Hepatocyte (in vitro differentiated cells): Measurements from ENCODE around the gene RTTN. TPM values are rescaled to one million over a fixed set of nuclear protein-coding genes. Genes with fewer than 3 reads are reported as not detected.
A peak's percentile ranks its signal among the peaks of the same experiment; 100 is the strongest.

Experiments used
- DNase-seq: peaks from one replicate; pipeline ENCODE4 v3.0.0-alpha.2; 2016; ENCODE audit warnings: low spot score
- H2AFZ ChIP-seq: fragments of 200-600 bp; sonication (generic); 2 replicates; pipeline ENCODE4 v1.6.0; 2016; ENCODE audit warnings: antibody characterized with exemption, mild to moderate bottlenecking
- H3K27ac ChIP-seq: fragments of 200-600 bp; sonication (generic); 2 replicates; pipeline ENCODE4 v1.5.1; 2016; ENCODE audit warnings: mild to moderate bottlenecking
- H3K27me3 ChIP-seq: fragments of 200-600 bp; sonication (generic); 2 replicates; pipeline ENCODE4 v1.6.1; 2016
- H3K36me3 ChIP-seq: fragments of 200-600 bp; sonication (generic); replicated peaks from 2 replicates; pipeline ENCODE4 v1.5.1; 2016; ENCODE audit warnings: low read depth; ENCODE audit not compliant: insufficient read depth
- H3K4me1 ChIP-seq: fragments of 200-600 bp; sonication (generic); 2 replicates; pipeline ENCODE4 v1.5.1; 2016; ENCODE audit warnings: mild to moderate bottlenecking, moderate library complexity; ENCODE audit not compliant: insufficient read depth
- H3K4me2 ChIP-seq: fragments of 200-600 bp; sonication (generic); 2 replicates; pipeline ENCODE4 v1.6.0; 2016
- H3K4me3 ChIP-seq: fragments of 200-600 bp; sonication (generic); 2 replicates; pipeline ENCODE4 v1.5.1; 2016; ENCODE audit warnings: mild to moderate bottlenecking
- H3K79me2 ChIP-seq: fragments of 200-600 bp; sonication (generic); 2 replicates; pipeline ENCODE4 v1.6.0; 2017; ENCODE audit warnings: mild to moderate bottlenecking
- H3K9me2 ChIP-seq: fragments of 200-600 bp; sonication (generic); replicated peaks from 2 replicates; pipeline ENCODE4 v1.6.0; 2017; ENCODE audit warnings: mild to moderate bottlenecking; ENCODE audit not compliant: insufficient read depth
- H3K9me3 ChIP-seq: fragments of 200-600 bp; sonication (generic); 2 replicates; pipeline ENCODE4 v1.5.1; 2016; ENCODE audit warnings: low read depth, mild to moderate bottlenecking
- H4K20me1 ChIP-seq: fragments of 200-600 bp; sonication (generic); 2 replicates; pipeline ENCODE4 v1.6.0; 2016; ENCODE audit warnings: mild to moderate bottlenecking; ENCODE audit not compliant: insufficient read depth, poor library complexity, severe bottlenecking
- EZH2 ChIP-seq: fragments of 200-600 bp; sonication (generic); IDR thresholded peaks from 2 replicates; pipeline ENCODE4 v1.6.1; 2016; ENCODE audit warnings: antibody characterized with exemption, mild to moderate bottlenecking, borderline replicate concordance
- EZH2phosphoT487 ChIP-seq: fragments of 200-600 bp; sonication (generic); IDR thresholded peaks from one replicate; pipeline ENCODE4 v1.6.1; 2018; ENCODE audit warnings: antibody characterized with exemption, mild to moderate bottlenecking, low read depth, moderate library complexity; ENCODE audit not compliant: unreplicated experiment, severe bottlenecking
- WGBS: methylation state at CpG from one replicate; pipeline ENCODE4 v1.1.6; 2016; ENCODE audit warnings: low lambda C conversion rate; ENCODE audit errors: missing lambda C conversion rate; 5-methylcytosine and 5-hydroxymethylcytosine counted together
- polyA plus RNA-seq: library from polyadenylated mRNA; unstranded; fragments of >200 nt; fragmentation: Nextera tagmentation; extraction: Ambion mirVana; gene quantifications from 2 replicates; pipeline ENCODE4 v1.2.1, GENCODE V29; 2016
- total RNA-seq: library from RNA; depleted of rRNA; stranded (reverse); fragments of >200 nt; gene quantifications from 2 replicates; pipeline ENCODE4 v1.2.3, GENCODE V29; 2014
- TF ChIP-seq, protein P1 (sequence below): fragments of 200-600 bp; sonication (generic); IDR thresholded peaks from 2 replicates; pipeline ENCODE4 v1.5.1; 2016; ENCODE audit warnings: antibody characterized with exemption, mild to moderate bottlenecking; ENCODE audit not compliant: poor library complexity

The RTTN gene
- total and polyA plus RNA-seq, 2 experiments from 2014 or later: 2.5 to 14.0 TPM

DNA sequence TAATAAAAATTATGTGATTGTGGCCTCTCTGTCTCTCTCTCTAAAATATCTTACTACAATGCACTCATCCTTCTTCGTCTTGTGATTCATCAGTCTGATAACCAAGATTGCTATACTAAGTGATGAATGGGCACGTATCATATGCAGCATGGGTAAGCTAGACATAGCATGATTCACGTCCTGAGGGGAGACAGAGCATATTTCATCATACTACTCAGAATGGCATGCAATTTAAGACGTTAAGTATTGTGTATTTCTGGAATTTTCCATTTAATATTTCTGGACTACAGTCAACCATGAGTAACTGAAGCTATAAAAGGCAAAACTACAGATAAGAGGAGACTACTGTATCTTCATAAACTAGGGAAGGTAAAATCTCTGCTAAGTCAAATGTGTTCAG, 160.9 kb downstream of the RTTN start:
- no peaks in the 10 kb centered on the region for H3K9me3 ChIP-seq
- no peak overlapping the region for H3K4me2 ChIP-seq
- H3K4me1 ChIP-seq: no peaks in the 10 kb centered on the region
- H3K27ac ChIP-seq: no peak overlapping the region
- H3K4me3 ChIP-seq: no peak overlapping the region
- H3K79me2 ChIP-seq: no peaks in the 10 kb centered on the region
- H3K36me3 ChIP-seq: no peaks in the 10 kb centered on the region
- no peaks in the 10 kb centered on the region for H3K27me3 ChIP-seq
- no peaks in the 10 kb centered on the region for H3K9me2 ChIP-seq
- H2AFZ ChIP-seq: no peak overlapping the region
- WGBS: 63% methylated on average over 4 of the region's 4 CpGs
- DNase-seq: peak; percentile 45
- TF ChIP-seq EZH2phosphoT487 (no peak), EZH2 (no peak)
- TF ChIP-seq, protein P1, sequence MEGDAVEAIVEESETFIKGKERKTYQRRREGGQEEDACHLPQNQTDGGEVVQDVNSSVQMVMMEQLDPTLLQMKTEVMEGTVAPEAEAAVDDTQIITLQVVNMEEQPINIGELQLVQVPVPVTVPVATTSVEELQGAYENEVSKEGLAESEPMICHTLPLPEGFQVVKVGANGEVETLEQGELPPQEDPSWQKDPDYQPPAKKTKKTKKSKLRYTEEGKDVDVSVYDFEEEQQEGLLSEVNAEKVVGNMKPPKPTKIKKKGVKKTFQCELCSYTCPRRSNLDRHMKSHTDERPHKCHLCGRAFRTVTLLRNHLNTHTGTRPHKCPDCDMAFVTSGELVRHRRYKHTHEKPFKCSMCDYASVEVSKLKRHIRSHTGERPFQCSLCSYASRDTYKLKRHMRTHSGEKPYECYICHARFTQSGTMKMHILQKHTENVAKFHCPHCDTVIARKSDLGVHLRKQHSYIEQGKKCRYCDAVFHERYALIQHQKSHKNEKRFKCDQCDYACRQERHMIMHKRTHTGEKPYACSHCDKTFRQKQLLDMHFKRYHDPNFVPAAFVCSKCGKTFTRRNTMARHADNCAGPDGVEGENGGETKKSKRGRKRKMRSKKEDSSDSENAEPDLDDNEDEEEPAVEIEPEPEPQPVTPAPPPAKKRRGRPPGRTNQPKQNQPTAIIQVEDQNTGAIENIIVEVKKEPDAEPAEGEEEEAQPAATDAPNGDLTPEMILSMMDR: no peak
- H4K20me1 ChIP-seq: no peaks in the 10 kb centered on the region

DNA sequence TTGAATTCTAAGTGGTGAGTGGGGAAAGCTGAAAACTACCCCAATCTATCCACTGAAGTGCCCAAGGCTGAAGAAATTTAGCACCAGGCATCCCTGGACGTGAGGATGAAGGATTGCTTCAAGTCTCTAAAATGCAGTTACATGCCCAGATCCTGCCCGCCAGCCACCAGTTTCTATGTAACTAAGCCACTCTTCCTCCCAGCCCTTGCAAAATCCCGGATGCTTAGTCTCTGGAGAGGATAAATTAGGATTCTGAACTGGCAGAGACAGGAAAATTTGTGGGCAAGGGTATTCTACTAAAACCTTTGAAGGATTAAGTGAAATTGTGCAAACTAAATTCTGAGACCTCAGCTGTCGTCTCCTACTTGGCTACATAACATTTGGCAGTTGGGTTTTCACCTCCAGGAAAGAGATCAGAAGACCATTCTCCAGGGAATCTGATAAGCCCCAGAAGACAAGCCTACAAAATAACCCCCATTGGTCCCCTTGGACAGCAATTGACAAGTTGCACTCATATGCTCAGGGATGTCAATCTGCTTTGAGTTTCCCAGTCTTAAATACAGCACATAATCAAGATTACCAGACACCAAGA, 163.9 kb downstream of the RTTN start:
- H3K27me3 ChIP-seq: no peaks in the 10 kb centered on the region
- H3K36me3 ChIP-seq: no peaks in the 10 kb centered on the region
- WGBS: 85% methylated on average over 4 of the region's 4 CpGs
- no peaks in the 10 kb centered on the region for H3K4me1 ChIP-seq
- H3K4me3 ChIP-seq: no peak overlapping the region
- H3K79me2 ChIP-seq: no peaks in the 10 kb centered on the region
- no peak for DNase-seq
- H3K4me2 ChIP-seq: no peak overlapping the region
- H4K20me1 ChIP-seq: no peaks in the 10 kb centered on the region
- H3K27ac ChIP-seq: no peak overlapping the region
- no peak overlapping the region for H2AFZ ChIP-seq
- H3K9me2 ChIP-seq: no peaks in the 10 kb centered on the region
- H3K9me3 ChIP-seq: no peaks in the 10 kb centered on the region
- TF ChIP-seq, protein P1: no peak
- TF ChIP-seq EZH2: no peak
- no peak for TF ChIP-seq EZH2phosphoT487

DNA sequence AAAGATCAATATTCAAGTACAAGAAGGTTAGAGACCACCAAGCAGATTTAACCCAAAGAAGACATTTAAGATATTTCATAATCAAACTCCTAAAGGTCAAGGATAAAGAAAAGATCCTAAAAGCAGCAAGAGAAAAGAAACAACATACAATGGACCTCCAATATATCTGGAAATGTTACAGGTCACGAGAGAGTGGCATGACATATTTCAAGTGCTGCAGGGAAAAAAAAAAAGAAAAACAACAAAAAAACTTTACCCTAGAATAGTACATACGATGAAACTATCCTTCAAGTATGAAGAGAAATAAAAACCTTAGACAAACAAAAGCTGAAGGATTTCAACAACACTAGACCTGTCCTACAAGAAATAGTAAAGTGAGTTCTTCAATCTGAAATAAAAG, 166.3 kb downstream of the RTTN start:
- Histone ChIP-seq H3K27ac (no peak overlapping the region), H3K9me3 (no peaks in the 10 kb centered on the region), H3K9me2 (no peaks in the 10 kb centered on the region), H2AFZ (no peak overlapping the region), H3K79me2 (no peaks in the 10 kb centered on the region), H3K27me3 (no peaks in the 10 kb centered on the region), H3K4me1 (no peaks in the 10 kb centered on the region), H4K20me1 (no peaks in the 10 kb centered on the region), H3K4me2 (no peak overlapping the region), H3K36me3 (no peaks in the 10 kb centered on the region), H3K4me3 (no peak overlapping the region)
- no peak for DNase-seq
- WGBS: 100% methylated on average over 2 of the region's 2 CpGs
- TF ChIP-seq, protein P1: no peak
- no peak for TF ChIP-seq EZH2
- TF ChIP-seq EZH2phosphoT487: no peak
